GM18867 (cell line): ENCODE results near the gene MIB1.
A peak's percentile ranks its signal among the peaks of the same experiment; 100 is the strongest.

Experiments used
- ATAC-seq: cut with Tn5 transposase; IDR thresholded peaks from one replicate; pipeline ENCODE4 v1.9.1; 2021; ENCODE audit warnings: mild to moderate bottlenecking, moderate library complexity; ENCODE audit not compliant: unreplicated experiment

The MIB1 gene

DNA sequence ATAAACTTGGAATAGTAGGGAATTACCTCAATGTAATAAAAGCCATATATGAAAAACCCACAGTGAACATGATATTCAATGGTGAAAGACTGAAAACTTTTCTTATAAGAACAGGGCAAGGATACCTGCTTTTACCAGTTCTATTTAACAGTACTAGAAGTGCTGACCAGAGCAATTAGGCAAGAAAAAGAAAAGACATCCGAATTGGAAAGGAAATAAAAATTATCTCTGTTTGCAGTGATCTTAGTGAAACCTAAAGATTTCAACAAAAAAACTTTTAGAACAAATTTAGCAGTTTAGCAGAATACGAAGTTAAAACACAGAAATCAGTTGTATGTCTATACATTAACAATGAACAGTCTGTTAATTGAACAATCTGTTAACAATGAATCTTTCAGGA is 69.1 kb downstream of the MIB1 start:
- no peak for ATAC-seq

DNA sequence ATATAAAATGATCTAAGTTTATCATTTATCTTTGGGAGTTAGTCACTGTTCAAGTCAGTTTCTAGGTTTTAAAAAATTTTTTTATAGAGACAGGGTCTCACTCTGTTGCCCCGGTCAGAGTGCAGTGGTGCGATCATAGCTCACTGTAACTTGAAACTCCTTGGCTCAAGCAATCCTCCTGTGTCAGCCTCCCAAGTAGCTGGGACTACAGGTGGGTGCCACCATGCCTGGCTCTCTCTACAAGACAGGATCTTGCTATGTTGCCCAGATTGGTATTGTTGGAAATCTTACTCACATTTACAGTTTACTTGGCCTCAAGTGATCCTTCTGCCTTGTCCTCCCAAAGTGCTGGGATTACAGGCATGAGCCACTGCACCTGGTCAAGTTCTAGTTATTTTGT is 74.5 kb downstream of the MIB1 start:
- no peak for ATAC-seq

DNA sequence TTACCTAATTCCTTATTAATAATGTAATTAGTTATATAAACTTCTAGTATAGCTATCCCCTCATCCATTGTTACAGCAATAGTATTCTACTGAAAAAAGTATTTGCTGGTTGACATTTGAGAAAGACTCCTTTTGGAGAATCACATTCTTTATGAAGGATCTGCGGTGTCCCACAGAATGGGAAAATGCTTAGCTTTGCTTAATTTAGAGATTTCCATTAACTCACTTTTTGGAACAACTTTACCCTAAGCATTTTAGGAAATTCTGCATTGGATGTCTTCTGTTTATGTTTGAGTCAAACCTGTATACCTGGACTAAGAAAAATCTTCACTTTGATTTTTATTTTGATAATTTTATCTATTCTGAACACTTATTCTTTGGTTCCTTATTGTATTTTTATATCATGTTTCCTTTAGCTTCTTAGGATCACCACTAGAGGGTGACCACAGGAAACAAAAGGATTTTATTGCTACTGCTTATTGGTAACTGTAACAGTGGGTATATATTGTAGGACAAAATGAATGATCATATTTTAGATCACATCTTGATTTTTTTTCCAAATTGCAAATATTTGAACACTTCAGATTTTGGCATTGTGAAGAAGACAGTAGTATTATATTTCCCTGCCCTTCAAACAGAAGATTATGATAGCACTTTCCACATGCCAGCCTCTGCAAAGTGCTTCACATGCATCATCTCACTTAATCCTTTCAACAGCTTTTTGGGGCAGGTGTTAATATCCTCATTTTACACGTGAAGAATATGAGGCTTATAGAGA is 79.6 kb downstream of the MIB1 start:
- ATAC-seq: no peak

DNA sequence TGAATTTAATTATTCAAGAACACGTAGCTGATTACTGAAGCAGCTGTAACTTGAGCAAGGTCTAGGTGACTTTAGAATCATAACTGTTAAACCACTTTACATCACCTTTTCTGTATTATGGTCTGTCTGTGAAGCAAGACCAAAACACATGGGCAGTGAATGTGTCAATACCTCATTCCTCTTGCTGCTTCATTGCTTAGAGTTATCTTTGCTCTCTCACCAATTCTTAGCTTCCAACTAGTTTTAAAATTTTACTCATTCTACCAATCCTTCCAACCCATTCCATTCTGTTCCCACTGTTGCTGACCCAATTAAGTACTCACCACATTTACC is 80.2 kb downstream of the MIB1 start:
- ATAC-seq: no peak

DNA sequence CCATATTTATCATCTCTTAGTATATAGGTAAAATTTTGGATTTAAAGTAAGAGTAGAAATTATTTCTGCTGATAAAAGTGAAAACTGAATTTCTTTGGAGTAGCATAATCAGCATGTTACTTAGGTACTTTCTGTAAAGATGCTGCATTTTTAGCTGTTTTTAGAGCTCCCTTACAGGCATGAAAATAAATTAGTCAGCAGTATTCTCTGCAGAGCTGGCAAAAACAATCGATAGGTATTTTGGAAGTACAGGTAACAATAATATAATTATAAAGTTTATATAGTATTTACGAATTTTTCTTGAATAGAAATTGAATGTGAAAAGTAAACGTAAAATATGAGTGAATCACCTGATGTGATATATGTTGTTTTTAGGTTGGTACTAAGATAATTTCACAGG is 83.3 kb downstream of the MIB1 start:
- no peak for ATAC-seq

DNA sequence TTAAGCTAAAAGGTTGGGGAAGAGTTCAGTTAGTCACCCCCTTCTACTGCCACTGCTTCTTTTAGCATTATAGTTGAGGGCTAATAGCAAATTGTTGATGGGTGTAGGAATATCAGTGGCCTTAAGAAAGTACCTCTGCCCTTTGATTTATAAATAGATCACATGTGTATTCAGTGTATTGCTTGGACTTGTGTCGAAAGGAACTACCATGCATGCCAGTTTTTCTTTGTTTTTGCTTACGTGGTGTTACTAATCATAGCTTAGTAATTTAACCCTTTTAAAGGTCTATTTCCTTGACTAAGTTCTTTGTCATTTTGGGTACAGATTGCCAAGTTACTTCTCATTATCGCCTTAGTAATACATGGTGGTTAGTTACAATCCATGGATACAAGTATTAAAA is 85.6 kb downstream of the MIB1 start:
- no peak for ATAC-seq

DNA sequence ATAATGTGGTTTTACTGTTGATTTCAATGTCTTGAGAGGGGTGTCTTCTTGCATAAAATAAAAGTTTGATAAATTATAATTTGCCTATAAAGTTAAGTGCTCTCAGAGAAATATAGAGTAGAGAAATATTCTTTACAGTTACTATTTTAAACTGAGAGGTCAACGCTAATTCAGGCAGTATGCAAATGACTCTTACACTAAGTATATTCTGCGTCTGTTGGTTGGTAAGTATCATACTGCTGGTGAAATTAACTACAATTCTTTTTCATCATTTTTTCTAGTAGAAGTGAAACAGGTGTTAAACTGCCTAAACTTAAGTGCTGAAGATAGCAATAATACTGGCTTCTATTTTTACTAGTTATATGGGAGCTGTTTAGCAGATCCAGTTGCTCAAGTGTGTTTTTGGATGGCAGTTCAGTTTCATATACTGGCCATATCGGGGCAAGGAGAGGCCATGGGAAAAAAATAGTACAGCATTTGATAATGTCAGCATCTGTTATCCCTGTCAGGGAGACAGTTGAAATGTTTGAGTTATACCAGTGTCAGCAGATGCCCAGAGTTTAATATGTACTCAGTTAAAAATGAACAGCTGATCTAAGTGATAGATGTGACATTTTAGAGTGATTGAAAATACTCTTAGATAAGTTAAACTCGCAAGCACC is 86.2 kb downstream of the MIB1 start:
- peak; percentile 70 for ATAC-seq

DNA sequence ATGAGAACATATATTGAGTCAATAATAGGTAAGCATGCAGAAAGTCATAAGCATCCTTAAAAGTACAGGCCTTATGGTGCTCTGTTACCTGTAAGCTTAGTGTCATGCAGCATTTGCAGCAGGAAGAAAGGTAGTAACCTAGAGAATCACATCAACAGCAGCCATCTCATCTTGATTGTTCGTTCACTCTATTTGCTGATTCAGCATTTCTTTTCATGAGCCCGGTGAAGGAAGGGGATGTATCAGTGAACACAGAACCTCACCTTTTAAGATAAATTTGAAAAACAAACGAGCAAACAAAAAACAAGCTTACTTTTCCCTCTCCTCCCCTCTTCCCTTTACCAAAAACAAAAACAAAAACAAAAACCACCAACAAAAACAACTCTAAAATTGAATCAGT is 89.9 kb downstream of the MIB1 start:
- no peak for ATAC-seq

DNA sequence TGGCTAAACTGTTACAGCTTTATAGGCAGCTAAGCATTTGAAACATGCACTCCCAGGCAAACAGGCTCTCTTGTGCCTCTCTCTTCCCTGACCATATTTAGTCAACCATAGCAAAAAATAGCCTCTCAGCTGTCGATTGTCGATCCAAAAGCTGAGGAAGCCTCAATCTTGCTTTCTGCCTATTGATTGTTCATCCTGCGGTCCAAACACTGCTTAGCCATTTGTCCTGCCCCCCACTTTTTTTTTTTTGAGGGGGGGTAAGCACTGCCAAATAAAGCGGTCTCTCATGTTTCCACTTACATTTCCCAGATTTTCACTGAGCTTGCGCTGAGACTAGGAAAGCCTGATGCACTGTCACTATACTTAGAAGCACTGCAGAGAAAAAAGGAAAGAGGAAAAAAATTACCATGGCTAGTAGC is 90.8 kb downstream of the MIB1 start:
- ATAC-seq: no peak

DNA sequence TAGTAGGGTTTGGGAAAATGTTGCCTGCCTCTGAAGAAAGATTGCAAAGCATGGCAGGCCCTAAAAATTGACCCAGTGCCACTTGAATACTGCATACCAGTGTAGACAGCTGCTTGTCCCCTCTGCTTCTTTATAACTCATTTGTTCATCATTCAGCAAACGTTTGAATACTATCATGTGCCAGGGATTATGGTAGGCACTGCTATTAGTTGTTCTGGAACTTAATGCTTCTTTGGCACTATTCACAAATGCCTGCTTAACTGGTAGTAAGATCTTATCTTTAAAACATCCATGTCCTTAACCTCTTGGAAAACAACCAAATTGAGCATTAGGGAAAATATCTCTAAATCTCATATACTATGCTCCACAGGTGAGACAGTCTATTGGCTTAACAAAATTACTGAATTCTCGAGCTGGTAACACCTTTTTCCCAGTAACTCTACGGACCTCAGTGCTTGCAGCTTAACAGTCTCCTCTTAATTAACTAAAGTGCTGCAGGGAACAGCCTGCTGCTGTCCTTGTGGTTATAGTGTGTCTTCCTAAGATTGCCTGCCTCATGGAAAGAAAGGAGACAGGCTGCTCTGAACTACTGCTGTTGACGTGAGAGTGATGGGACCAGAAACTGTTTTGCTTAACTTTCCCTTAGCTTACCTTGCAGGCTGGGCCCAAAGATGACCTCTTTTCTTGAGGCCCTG is 93.2 kb downstream of the MIB1 start:
- ATAC-seq: no peak

DNA sequence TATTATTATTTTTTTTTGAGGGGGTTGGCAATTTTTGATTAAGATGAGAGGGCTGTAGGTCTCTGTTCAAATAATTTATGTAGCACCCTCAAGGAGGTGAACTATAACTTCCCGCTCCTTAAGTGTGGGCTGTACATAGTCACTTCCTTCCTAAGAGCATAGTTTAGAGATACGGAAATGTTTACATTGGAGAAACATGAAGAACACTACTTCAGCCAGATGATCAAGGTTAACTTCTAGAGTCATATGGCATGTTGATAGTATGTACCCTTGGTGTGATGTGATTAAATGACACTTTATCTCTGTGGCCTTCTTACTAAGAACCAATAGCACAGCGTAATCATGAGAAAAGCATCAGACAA is 93.7 kb downstream of the MIB1 start:
- no peak for ATAC-seq

DNA sequence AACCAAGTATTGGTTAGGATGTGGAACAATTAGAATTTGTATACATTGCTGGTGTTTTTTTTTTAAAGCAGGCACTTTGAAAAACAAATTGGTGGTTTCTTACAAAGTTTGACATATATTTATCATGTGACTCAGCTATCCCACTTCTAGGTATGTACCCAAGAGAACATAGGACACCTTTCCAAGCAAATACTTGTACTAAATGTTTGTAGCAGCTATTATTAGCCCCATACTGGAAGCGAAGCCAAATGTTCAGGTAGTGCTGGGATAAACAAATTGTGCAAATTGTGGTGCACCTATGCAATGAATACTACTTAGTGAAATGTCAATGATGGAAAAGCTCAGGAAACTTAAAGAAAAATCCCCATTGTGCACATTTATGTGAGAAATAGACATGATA is 101.0 kb downstream of the MIB1 start:
- ATAC-seq: no peak

DNA sequence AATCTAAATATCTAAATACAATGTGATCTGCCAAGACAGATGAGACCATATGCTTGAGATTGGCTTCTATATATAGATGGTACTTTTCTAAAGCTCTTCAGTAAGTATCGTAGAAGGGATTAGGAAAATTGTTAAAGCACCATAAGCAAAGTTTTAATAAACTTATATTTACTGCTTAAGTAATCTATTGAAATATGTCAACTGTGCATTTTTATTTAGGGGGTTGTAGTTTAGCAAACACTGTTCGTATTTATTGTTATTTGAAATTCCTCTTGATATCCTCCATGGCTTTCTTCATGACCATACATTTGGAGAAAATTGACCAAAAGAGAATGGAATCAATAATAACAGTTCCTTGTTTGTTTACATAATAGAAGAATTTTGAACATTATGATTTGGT is 102.7 kb downstream of the MIB1 start:
- no peak for ATAC-seq

DNA sequence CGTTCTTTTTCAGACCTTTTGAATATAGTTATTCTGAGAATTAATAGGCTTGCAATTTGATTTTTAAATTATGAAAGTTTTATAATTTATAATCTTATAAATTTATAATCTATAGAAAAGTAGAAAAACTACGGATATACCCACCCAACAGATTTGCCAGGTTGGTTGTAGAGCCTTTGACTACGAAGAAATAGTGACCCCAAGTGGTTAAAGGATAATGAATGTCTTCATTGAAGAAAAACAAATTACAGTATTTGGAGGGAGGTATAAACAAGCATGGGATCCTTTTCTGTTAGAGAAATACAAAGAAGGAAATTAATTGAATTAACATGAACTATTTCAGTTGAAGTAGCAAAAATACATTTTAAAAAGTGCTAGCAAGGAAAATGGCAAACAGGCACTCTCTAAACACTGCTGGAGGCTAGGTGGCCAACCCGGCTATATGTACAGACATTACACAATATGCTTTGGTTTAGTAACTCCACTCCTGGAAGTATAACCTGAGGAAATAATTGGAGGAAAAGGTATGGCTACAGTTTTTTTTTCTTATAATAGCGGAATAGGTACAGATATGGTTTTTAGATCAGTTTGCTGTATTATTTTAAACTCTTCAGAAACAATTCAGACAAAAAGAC is 110.9 kb downstream of the MIB1 start:
- no peak for ATAC-seq

DNA sequence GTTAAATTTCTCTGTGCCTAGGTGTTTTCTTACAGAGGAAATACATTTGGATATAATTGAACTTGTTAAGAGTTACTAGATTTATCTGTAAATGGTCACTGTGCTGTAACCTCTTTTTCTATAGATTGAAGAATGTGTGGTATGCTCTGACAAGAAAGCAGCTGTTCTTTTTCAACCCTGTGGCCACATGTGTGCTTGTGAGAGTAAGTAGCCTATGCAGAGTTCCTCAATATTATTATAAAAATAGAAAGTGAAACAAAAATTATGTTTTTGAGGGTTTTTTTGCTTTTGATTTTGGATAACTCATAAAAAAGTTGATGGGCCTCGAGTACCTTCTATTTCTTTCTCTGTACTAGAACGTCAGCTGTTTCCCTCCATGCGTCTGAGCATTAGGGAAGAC is 112.4 kb downstream of the MIB1 start:
- ATAC-seq: peak; percentile 92

DNA sequence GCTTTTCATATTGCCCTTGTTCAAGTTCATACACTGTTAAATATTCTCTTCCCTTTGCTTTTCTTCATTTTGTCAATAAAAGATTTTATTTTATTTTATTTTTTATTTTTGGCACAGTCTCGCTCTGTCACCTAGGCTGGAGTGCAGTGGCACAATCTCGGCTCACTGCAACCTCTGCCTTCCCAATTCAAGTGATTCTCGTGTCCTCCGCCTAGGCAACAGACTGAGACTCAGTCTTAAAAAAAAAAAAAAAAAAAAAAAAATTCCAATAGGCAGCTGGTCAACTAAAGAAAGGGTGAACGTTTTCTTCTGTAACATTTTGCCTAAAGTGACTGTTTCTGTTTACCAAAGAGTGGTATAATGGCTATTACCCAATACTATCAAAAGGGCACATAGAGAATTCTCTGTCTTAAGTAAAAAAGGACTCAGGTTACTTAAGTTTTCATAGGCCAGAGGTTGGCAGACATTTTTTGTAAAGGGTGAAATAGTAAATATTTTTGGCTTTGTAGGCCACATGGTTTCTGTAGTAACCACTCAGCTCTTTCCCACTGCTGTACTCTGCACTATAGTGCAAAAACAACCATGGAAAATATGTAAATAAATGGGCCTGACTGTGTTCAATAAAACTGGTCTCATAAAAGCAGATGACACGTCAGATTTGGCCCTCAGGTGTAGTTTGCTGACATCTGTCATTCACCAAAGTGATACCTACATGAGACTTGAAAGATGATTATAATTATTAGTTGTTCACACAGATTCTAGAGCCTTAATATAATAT is 113.4 kb downstream of the MIB1 start:
- no peak for ATAC-seq

DNA sequence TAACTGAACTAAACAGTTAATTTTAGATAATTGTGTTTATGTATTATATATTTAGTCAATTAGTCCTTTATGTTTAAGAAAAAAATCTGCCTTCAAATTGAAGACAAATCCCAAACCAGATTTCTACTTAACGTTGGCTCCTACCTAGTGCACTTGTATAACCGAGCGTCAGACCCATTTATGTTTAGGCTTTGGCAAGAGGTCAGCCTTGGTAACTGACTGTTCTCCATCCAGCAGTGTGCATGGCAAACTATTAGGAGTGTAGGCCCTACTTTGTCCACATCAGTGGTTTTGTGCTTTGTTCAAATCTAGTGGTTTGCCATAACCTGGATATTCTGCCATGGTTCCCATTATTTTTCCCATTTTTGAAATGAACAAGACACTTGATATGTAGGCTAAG is 114.8 kb downstream of the MIB1 start:
- ATAC-seq: no peak

DNA sequence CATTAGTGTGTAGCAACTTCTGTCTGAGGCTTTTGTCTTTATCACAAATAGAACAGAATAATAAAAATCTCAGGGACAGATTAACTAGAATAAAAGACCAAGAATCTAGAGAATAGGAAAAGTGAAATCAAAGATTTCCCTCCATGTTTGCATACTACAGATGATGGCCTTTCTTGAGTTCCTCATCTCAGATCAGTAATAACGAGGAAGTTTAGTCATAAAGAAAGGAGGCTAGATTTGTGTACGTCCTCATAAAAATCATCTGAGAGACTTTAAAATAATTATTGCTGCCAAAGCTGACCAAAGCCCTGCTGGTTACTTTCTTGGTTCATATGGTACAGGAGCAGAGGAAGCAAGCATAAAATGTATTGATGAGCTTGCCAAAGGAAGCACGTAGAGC is 117.3 kb downstream of the MIB1 start:
- no peak for ATAC-seq

DNA sequence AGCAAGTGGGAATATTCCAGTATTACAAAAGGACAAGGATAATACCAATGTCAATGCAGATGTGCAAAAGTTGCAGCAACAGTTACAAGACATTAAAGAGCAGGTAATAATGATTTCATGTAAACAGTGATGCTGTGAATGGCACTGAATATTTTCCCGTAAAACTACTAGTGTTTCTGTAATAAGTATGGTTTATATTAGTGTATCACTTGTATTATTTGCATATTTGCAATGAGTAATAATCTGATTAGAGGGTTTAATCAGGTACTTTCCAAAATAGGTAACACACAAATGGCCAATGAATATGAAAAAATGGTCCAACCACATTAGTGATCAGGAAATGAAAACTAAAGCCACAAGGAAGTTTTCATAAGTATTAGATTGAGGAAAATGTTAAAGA is 118.0 kb downstream of the MIB1 start:
- ATAC-seq: no peak

DNA sequence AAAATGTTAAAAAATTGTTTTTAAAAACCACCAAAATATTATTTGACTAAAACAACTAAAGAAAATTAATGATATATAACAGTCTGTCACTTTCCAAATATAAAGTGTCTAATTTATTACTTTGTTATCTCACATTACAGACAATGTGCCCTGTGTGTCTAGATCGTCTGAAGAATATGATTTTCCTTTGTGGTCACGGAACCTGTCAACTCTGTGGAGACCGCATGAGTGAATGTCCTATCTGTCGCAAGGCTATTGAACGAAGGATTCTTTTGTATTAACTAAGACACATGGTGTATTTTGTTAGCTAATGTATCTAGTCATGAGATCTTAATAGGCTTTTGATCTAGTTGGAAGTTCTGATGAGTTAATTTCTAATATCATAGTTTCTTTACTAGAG is 123.8 kb downstream of the MIB1 start:
- ATAC-seq: no peak

DNA sequence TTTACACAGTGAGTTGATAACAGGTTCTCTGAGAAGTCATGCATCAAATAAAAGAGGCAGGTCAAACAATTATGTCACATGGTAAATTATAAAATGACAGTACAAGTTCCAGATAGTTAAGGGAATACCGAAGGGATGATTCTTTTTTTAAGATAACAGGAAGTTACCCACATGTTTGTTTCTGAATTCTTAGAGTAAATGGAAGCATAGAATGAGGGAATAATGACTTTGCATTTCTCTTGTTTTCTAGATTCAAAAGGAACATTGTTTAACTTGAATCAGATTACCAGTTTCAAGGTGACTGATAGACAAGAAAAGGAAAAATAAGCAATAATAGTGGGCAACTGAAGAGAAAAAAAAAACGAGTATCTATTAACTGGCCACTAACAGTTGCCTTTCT is 124.5 kb downstream of the MIB1 start:
- ATAC-seq: no peak
